ENCODE data around the gene ZDHHC8.

ZDHHC8 gene

GRCh38 chr22:20084547-20085413 lies 46.8 kb upstream of the ZDHHC8 start:
- Histone ChIP-seq H3K27me3 (ENCODE audit: control insufficient read depth in 1 of 2, insufficient read depth in 1 of 2, low read length in 2 of 2) (no peaks in the 10 kb centered on the region), H3K4me1 (ENCODE audit: control insufficient read depth, insufficient read depth, low read depth, low read length) (peaks cover 27% of the 10 kb centered on the region), H2AK5ac (ENCODE audit: low read length, severe bottlenecking) (no peak overlapping the region), H3K9ac (ENCODE audit: low read length) (no peak overlapping the region), H2BK15ac (ENCODE audit: low read depth, poor library complexity, severe bottlenecking) (no peak overlapping the region), H3K4me2 (ENCODE audit: low read length, poor library complexity, severe bottlenecking) (no peak overlapping the region), H3K79me1 (replicated peaks; ENCODE audit: low read length, poor library complexity, severe bottlenecking) (peaks cover 25% of the 10 kb centered on the region), H3K36me3 (ENCODE audit: control insufficient read depth in 1 of 2, insufficient read depth in 2 of 2, low read depth in 1 of 2, low read length in 2 of 2) (peaks cover 46 to 54% of the 10 kb centered on the region in 2 experiments), H3K27ac (ENCODE audit: low read length, poor library complexity, severe bottlenecking) (no peak overlapping the region), H3K18ac (ENCODE audit: low read depth in 1 of 2, low read length in 2 of 2) (no peak overlapping the region), H3K23ac (ENCODE audit: low read length in 2 of 2) (no peak overlapping the region), H3K4me3 (ENCODE audit: insufficient read depth in 1 of 2, low read depth in 1 of 2, low read length in 2 of 2) (no peak overlapping the region), H3K14ac (ENCODE audit: low read length in 2 of 2) (no peak overlapping the region), H2AFZ (ENCODE audit: low read depth, low read length) (no peak overlapping the region), H2BK120ac (ENCODE audit: low read depth, low read length) (no peak overlapping the region), H3K9me3 (ENCODE audit: control insufficient read depth, low read length) (no peaks in the 10 kb centered on the region), H4K91ac (ENCODE audit: low read length) (no peak overlapping the region), H4K8ac (ENCODE audit: low read length) (no peak overlapping the region), H2BK5ac (ENCODE audit: low read depth, low read length, poor library complexity, severe bottlenecking) (no peak overlapping the region), H2BK12ac (ENCODE audit: low read length in 2 of 2) (no peak overlapping the region), H3K4ac (ENCODE audit: low read depth in 1 of 2, low read length in 2 of 2) (no peak overlapping the region)
- WGBS, result 80% methylated on average over 23 of the region's 23 CpGs
- peak; percentile 18 for DNase-seq

- Histone ChIP-seq H3K36me3 (ENCODE audit: control insufficient read depth in 1 of 2, insufficient read depth in 2 of 2, low read depth in 1 of 2, low read length in 2 of 2) (peaks cover 54 to 62% of the 10 kb centered on the region in 2 experiments), H3K9me3 (ENCODE audit: control insufficient read depth, low read length) (no peaks in the 10 kb centered on the region), H3K79me1 (replicated peaks; ENCODE audit: low read length, poor library complexity, severe bottlenecking) (peaks cover 30% of the 10 kb centered on the region), H3K14ac (ENCODE audit: low read length in 2 of 2) (no peak overlapping the region), H2BK5ac (ENCODE audit: low read depth, low read length, poor library complexity, severe bottlenecking) (no peak overlapping the region), H3K4me1 (ENCODE audit: control insufficient read depth, insufficient read depth, low read depth, low read length) (peaks cover 29% of the 10 kb centered on the region), H2AK5ac (ENCODE audit: low read length, severe bottlenecking) (no peak overlapping the region), H4K91ac (ENCODE audit: low read length) (no peak overlapping the region), H2AFZ (ENCODE audit: low read depth, low read length) (no peak overlapping the region), H3K27ac (ENCODE audit: low read length, poor library complexity, severe bottlenecking) (no peak overlapping the region), H2BK12ac (ENCODE audit: low read length in 2 of 2) (no peak overlapping the region), H4K8ac (ENCODE audit: low read length) (no peak overlapping the region), H2BK120ac (ENCODE audit: low read depth, low read length) (no peak overlapping the region), H2BK15ac (ENCODE audit: low read depth, poor library complexity, severe bottlenecking) (no peak overlapping the region), H3K4ac (ENCODE audit: low read depth in 1 of 2, low read length in 2 of 2) (no peak overlapping the region), H3K27me3 (ENCODE audit: control insufficient read depth in 1 of 2, insufficient read depth in 1 of 2, low read length in 2 of 2) (no peaks in the 10 kb centered on the region), H3K18ac (ENCODE audit: low read depth in 1 of 2, low read length in 2 of 2) (no peak overlapping the region), H3K4me2 (ENCODE audit: low read length, poor library complexity, severe bottlenecking) (no peak overlapping the region), H3K4me3 (ENCODE audit: insufficient read depth in 1 of 2, low read depth in 1 of 2, low read length in 2 of 2) (no peak overlapping the region), H3K23ac (ENCODE audit: low read length in 2 of 2) (no peak overlapping the region), H3K9ac (ENCODE audit: low read length) (no peak overlapping the region)
- 97% methylated on average over 20 of the region's 20 CpGs for WGBS
- no peak for DNase-seq
Measured at GRCh38 chr22:20085651-20086050, 46.0 kb upstream of the ZDHHC8 start.

GRCh38 chr22:20086101-20086599 lies 45.5 kb upstream of the ZDHHC8 start:
- Histone ChIP-seq H3K27me3 (ENCODE audit: control insufficient read depth in 1 of 2, insufficient read depth in 1 of 2, low read length in 2 of 2) (no peaks in the 10 kb centered on the region), H3K4me1 (ENCODE audit: control insufficient read depth, insufficient read depth, low read depth, low read length) (peaks cover 30% of the 10 kb centered on the region)

GRCh38 chr22:20086763-20087162 lies 44.8 kb upstream of the ZDHHC8 start:
- no peak overlapping the region for H3K18ac ChIP-seq (ENCODE audit: low read depth in 1 of 2, low read length in 2 of 2)
- H3K4me3 ChIP-seq (ENCODE audit: insufficient read depth in 1 of 2, low read depth in 1 of 2, low read length in 2 of 2), result no peak overlapping the region
- H3K4ac ChIP-seq (ENCODE audit: low read depth in 1 of 2, low read length in 2 of 2), result no peak overlapping the region
- no peak overlapping the region for H2BK5ac ChIP-seq (ENCODE audit: low read depth, low read length, poor library complexity, severe bottlenecking)
- H2BK12ac ChIP-seq (ENCODE audit: low read length in 2 of 2), result no peak overlapping the region
- H3K79me1 ChIP-seq (replicated peaks; ENCODE audit: low read length, poor library complexity, severe bottlenecking), result peaks cover 37% of the 10 kb centered on the region
- H3K27me3 ChIP-seq (ENCODE audit: control insufficient read depth in 1 of 2, insufficient read depth in 1 of 2, low read length in 2 of 2), result no peaks in the 10 kb centered on the region
- no peak overlapping the region for H2AFZ ChIP-seq (ENCODE audit: low read depth, low read length)
- H2BK15ac ChIP-seq (ENCODE audit: low read depth, poor library complexity, severe bottlenecking), result no peak overlapping the region
- H3K9ac ChIP-seq (ENCODE audit: low read length), result no peak overlapping the region
- over 99% methylated on average over 5 of the region's 5 CpGs for whole genome bisulfite sequencing
- no peaks in the 10 kb centered on the region for H3K9me3 ChIP-seq (ENCODE audit: control insufficient read depth, low read length)
- H4K8ac ChIP-seq (ENCODE audit: low read length), result no peak overlapping the region
- H4K91ac ChIP-seq (ENCODE audit: low read length), result no peak overlapping the region
- H3K27ac ChIP-seq (ENCODE audit: low read length, poor library complexity, severe bottlenecking), result no peak overlapping the region
- H3K4me1 ChIP-seq (ENCODE audit: control insufficient read depth, insufficient read depth, low read depth, low read length), result peaks cover 26% of the 10 kb centered on the region
- H3K36me3 ChIP-seq (ENCODE audit: control insufficient read depth in 1 of 2, insufficient read depth in 2 of 2, low read depth in 1 of 2, low read length in 2 of 2), result peaks cover 65 to 73% of the 10 kb centered on the region in 2 experiments
- no peak overlapping the region for H3K4me2 ChIP-seq (ENCODE audit: low read length, poor library complexity, severe bottlenecking)
- H3K23ac ChIP-seq (ENCODE audit: low read length in 2 of 2), result no peak overlapping the region
- no peak overlapping the region for H3K14ac ChIP-seq (ENCODE audit: low read length in 2 of 2)
- no peak for DNase-seq
- H2AK5ac ChIP-seq (ENCODE audit: low read length, severe bottlenecking), result no peak overlapping the region
- no peak overlapping the region for H2BK120ac ChIP-seq (ENCODE audit: low read depth, low read length)

More at GRCh38 chr22:20086101-20086599, 45.5 kb upstream of the ZDHHC8 start:
- no peak overlapping the region for H2AFZ ChIP-seq (ENCODE audit: low read depth, low read length)
- H2BK15ac ChIP-seq (ENCODE audit: low read depth, poor library complexity, severe bottlenecking), result no peak overlapping the region
- H3K27ac ChIP-seq (ENCODE audit: low read length, poor library complexity, severe bottlenecking), result no peak overlapping the region
- no peak overlapping the region for H4K91ac ChIP-seq (ENCODE audit: low read length)
- H3K18ac ChIP-seq (ENCODE audit: low read depth in 1 of 2, low read length in 2 of 2), result no peak overlapping the region
- no peak overlapping the region for H2AK5ac ChIP-seq (ENCODE audit: low read length, severe bottlenecking)
- no peak overlapping the region for H2BK12ac ChIP-seq (ENCODE audit: low read length in 2 of 2)
- peaks cover 33% of the 10 kb centered on the region for H3K79me1 ChIP-seq (replicated peaks; ENCODE audit: low read length, poor library complexity, severe bottlenecking)
- no peaks in the 10 kb centered on the region for H3K9me3 ChIP-seq (ENCODE audit: control insufficient read depth, low read length)
- peaks cover 59 to 67% of the 10 kb centered on the region in 2 experiments for H3K36me3 ChIP-seq (ENCODE audit: control insufficient read depth in 1 of 2, insufficient read depth in 2 of 2, low read depth in 1 of 2, low read length in 2 of 2)
- H2BK120ac ChIP-seq (ENCODE audit: low read depth, low read length), result no peak overlapping the region
- H3K4me2 ChIP-seq (ENCODE audit: low read length, poor library complexity, severe bottlenecking), result no peak overlapping the region
- H2BK5ac ChIP-seq (ENCODE audit: low read depth, low read length, poor library complexity, severe bottlenecking), result no peak overlapping the region
- no peak overlapping the region for H3K4me3 ChIP-seq (ENCODE audit: insufficient read depth in 1 of 2, low read depth in 1 of 2, low read length in 2 of 2)
- H3K4ac ChIP-seq (ENCODE audit: low read depth in 1 of 2, low read length in 2 of 2), result no peak overlapping the region
- H3K23ac ChIP-seq (ENCODE audit: low read length in 2 of 2), result no peak overlapping the region
- 98% methylated on average over 23 of the region's 24 CpGs for WGBS
- no peak overlapping the region for H4K8ac ChIP-seq (ENCODE audit: low read length)
- no peak overlapping the region for H3K14ac ChIP-seq (ENCODE audit: low read length in 2 of 2)
- DNase-seq, result no peak
- no peak overlapping the region for H3K9ac ChIP-seq (ENCODE audit: low read length)
